GM12891 (cell line): ENCODE data around the gene ATXN10.

Source experiments
- DNase-seq: peaks from one replicate; pipeline ENCODE4 v3.0.0; 2011; ENCODE audit warnings: low spot score; ENCODE audit not compliant: insufficient read length
- FAIRE-seq: peaks from 2 replicates; lab custom pipeline; 2011; peaks lifted over from hg19 to GRCh38; lab: Jason Lieb, UNC
- PAX5 ChIP-seq: IDR thresholded peaks from 2 replicates; pipeline ENCODE4 v1.6.1; 2011; ENCODE audit warnings: low read length, moderate library complexity, mild to moderate bottlenecking; ENCODE audit not compliant: insufficient read depth, severe bottlenecking
- POLR2A ChIP-seq: IDR thresholded peaks from 2 replicates; pipeline ENCODE4 v1.6.1; 2011; ENCODE audit warnings: low read depth, low read length, control low read depth
- POLR2AphosphoS5 ChIP-seq: IDR thresholded peaks from 2 replicates; pipeline ENCODE4 v1.6.1; 2011; ENCODE audit warnings: low read depth, low read length, control low read depth
- POU2F2 ChIP-seq: IDR thresholded peaks from 2 replicates; pipeline ENCODE4 v1.6.1; 2011; ENCODE audit warnings: low read depth, mild to moderate bottlenecking, control low read depth, low read length, moderate library complexity
- SPI1 ChIP-seq: IDR thresholded peaks from 2 replicates; pipeline ENCODE4 v1.6.1; 2011; ENCODE audit warnings: low read depth, low read length, control low read depth
- TAF1 ChIP-seq: IDR thresholded peaks from 2 replicates; pipeline ENCODE4 v1.6.1; 2011; ENCODE audit warnings: low read depth, low read length, control low read depth

ATXN10 gene

DNA sequence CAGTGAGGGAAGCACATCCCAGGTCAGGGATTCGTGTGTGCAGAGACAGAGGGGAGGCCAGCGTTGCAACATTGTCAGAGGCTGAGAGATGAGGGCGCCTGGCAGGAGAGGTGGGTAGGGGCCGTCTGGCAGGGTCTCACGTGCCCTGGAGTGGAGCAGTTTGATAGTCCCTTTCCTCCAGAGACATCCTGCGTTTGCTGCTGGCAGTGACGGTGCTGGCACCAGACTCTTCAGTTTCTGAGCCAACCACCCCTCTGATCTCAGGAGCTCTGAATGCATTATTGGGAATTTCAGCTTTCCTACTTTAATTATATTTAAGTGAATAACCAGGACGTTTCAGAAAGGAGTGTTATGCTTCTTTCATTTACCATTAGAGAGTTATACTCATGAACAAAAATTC is 168.8 kb downstream of the ATXN10 start:
- DNase-seq (no peak), FAIRE-seq (no peak)
- TF ChIP-seq POLR2A (no peak), POU2F2 (no peak), TAF1 (no peak), SPI1 (no peak), POLR2AphosphoS5 (no peak), PAX5 (no peak)

DNA sequence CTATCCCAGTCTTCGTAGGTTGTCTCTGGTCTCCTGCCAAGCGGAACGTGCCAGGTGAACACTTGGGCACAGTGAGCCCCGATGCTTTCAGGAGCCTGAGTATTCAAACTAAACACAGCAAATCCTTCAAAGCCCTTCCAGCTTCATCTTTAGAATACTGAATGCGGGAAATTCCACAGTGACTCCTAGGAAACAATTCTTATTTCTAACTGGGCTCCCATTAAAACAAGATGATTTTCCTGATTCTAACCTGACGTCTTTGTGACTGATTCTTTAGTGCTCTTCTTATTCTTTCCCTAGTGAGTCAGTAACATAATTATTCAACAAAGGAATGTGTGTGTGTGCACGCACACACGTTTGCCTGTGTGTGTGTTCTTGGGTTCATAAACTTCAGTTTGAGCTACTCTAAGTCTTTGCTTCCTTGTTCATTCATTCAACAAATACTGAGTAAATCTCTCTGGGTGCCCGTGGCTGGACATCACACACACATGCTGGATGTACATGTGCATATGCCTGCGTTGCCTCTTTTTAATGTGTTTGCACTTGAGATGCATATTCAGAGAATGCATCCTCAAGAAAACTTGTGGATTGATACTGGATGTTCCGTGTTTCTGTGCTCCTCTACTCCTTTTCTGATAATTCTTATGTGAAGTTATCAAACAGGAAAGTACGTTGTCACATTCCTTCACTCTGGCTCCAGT is 170.8 kb downstream of the ATXN10 start:
- no peak for DNase-seq

DNA sequence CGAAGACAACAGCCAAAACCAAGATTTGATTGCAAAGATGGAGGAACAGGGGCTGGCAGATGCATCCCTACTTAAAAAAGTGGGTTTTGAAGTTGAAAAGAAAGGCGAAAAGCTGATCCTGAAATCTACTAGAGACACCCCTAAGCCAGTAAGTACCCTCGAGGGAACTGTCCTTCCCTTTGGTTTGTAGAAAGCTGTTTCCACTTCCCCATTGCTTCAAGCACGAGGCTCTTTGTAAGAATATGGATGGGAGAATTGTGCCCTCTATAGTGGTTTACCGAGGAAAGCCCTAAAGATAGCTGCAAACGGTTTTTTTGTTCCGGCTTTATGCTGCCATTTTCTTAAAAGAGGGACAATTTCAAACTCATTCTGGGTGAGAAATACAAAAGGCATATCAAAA is 171.4 kb downstream of the ATXN10 start:
- DNase-seq (no peak), FAIRE-seq (no peak)
- no peak for TF ChIP-seq POLR2AphosphoS5
- TF ChIP-seq SPI1: peak; percentile 65

More for the DNA sequence above, 170.8 kb downstream of the ATXN10 start:
- TF ChIP-seq PAX5: no peak
- TF ChIP-seq POLR2A: no peak
- no peak for TF ChIP-seq POLR2AphosphoS5
- no peak for TF ChIP-seq TAF1
- TF ChIP-seq POU2F2: no peak
- TF ChIP-seq SPI1: no peak
- FAIRE-seq: no peak

DNA sequence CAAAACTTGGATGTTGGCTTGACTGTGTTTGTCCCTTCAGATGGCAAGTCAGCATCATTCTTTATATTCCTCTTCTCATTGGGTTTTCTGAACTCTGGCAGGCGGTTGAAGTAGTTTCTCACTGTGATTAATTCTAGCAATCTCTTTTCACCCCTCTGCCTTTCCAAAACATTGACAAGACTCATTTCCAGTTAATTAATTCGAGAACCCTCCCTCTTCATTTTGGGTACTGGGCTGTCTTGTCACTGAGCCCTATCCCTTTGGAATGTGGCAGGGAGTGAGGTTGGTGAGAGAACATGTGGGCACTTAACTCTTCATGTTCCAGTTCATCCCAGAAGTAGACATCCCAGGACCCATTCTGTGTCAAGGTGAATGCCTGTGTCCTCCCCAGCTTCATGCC is 172.4 kb downstream of the ATXN10 start:
- no peak for TF ChIP-seq POLR2AphosphoS5
- no peak for TF ChIP-seq PAX5
- TF ChIP-seq POLR2A: no peak
- no peak for TF ChIP-seq SPI1
- no peak for DNase-seq
- FAIRE-seq: no peak

DNA sequence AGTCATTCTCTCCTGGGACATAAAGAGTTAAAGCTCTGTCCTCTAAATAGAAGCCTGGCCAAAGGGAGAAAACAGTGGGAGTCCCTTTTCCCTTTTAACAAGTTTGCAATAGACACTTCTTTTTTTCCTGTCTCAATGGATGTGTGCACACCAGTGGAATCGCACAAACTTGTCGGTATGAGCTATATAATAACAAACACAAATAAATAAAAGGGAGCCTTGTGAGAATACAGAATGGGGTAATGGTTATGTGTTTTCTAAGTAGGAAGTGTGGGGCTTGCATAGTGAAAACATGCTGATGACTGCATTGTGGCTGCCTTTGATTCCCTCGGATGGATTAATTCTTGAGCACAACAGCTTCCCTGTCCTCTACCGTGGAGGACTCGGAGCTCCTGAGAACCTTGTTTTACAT is 173.4 kb downstream of the ATXN10 start:
- FAIRE-seq (no peak), DNase-seq (no peak)
- TF ChIP-seq PAX5: no peak
- TF ChIP-seq POLR2A: no peak
- no peak for TF ChIP-seq POLR2AphosphoS5
- TF ChIP-seq POU2F2: no peak
- no peak for TF ChIP-seq TAF1
- no peak for TF ChIP-seq SPI1

DNA sequence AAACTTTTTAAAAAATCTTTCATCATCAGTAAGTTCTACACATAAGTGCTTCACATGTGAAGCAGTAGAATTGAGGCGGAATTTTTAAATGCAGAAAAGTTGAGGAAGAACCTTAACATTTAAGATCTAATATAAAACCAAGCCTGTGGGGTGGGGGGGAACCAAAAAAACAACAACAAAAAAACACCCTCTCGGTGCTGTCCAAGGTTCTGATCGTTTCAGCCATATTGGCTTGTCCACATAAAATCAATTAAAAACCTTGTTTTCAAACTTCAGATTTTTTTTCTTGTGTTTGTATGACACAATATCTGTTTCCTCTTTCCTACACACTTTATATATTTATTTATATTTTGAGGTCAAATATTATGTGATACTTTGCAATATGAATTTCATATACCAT is 175.3 kb downstream of the ATXN10 start:
- FAIRE-seq (no peak), DNase-seq (no peak)
- no peak for TF ChIP-seq POLR2AphosphoS5
- no peak for TF ChIP-seq PAX5
- no peak for TF ChIP-seq POLR2A
- no peak for TF ChIP-seq POU2F2
- no peak for TF ChIP-seq SPI1
- no peak for TF ChIP-seq TAF1

DNA sequence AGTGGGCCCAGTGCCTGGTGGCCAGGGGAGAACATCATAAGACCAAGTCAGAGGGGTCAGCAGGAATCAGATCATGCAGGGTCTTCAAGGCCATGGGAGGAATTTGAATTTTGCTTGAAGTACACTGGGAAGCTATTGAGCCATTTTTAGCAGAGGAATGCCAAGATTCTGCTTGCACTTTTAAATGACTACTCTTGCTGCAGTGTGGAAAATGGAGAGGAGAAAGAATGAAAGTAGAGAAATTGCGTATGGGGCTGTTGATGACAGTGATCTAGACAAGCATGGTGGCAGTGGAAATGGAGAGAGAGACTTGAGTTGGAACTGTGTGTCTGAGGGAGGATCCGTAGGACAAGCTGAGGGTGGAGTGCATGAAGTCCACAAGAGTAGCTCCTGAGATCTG is 177.3 kb downstream of the ATXN10 start:
- FAIRE-seq (no peak), DNase-seq (no peak)
- TF ChIP-seq POLR2AphosphoS5 (no peak), SPI1 (no peak)

DNA sequence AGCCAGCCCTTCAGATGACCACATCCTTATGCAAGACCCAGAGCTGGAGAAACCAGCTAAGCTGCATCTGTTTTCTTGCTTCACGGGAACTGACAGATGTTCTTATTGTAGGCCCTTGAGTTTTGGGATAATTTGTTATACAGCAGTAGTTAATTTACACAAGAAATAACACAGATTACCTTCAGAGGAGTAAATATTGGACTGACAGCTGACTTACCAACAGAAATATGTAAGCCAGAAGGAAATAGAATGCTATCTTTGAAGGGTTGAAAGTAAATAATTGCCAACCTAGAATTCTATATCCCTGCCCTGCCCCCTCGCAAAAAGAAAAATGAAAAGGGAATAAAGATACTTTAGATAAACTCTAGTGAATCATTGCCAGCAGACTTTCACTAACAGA is 181.2 kb downstream of the ATXN10 start:
- no peak for FAIRE-seq
- no peak for TF ChIP-seq POLR2A
- no peak for TF ChIP-seq TAF1
- TF ChIP-seq PAX5: no peak

DNA sequence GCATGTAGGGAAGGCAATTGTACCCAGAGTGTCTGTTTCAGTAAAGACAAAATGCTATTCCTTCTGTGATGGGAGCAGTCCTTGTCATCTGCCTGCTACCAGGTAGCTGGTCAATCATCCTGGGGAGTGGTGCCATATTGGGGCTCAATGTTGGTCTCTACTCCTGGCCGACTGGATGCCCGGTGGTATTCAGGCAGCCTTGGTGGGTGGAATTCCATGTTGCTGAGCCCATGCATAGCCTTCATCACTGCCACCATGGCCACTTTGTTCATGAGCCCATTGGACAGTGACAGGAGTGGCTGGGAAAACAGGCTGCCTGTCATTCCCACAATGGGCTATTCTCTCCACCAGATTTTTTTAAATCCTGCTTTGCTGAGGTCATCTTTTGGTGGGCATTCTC is 184.3 kb downstream of the ATXN10 start:
- FAIRE-seq (no peak), DNase-seq (no peak)
- TF ChIP-seq TAF1: no peak
- TF ChIP-seq PAX5: no peak
- TF ChIP-seq POU2F2: no peak

More for the DNA sequence above, 181.2 kb downstream of the ATXN10 start:
- no peak for DNase-seq

DNA sequence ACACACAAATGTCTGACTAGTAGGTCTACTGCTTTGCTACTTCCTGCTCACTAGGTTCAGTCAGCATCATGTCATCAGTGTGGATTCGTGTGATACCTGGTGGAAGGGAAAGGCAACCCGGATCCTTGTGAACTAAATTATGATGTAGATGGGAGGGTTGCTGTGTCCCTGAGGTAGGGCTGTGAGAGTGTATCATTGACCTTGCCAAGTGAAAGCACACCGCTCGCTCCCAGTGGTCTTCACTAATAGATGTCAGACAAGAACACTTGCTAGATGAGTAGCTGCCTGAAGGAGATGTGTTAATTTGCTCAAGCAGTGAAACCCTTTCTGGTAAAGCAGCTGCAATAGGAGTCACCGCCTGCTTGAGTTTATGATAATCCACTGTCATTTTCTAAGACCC is 185.9 kb downstream of the ATXN10 start:
- TF ChIP-seq POLR2A: no peak
- no peak for TF ChIP-seq PAX5
- TF ChIP-seq POU2F2: no peak
- no peak for TF ChIP-seq TAF1
- TF ChIP-seq POLR2AphosphoS5: no peak
- TF ChIP-seq SPI1: no peak
- DNase-seq (no peak), FAIRE-seq (no peak)
